Neural cell (in vitro differentiated cells): ENCODE data around the gene GALNT16. TPM values are rescaled to one million over a fixed set of nuclear protein-coding genes. Genes with fewer than 3 reads are reported as not detected.

Source experiments
- H2AFZ ChIP-seq: fragments of 200-600, 300-800 bp; sonication (generic), shearing (Covaris generic); 2 replicates; pipeline ENCODE4 v1.6.0; 2014; ENCODE audit warnings: low read depth, mild to moderate bottlenecking, antibody characterized with exemption, low read length, moderate library complexity
- H3F3A ChIP-seq: fragments of 200-600 bp; shearing (Covaris generic); 2 replicates; pipeline ENCODE4 v1.6.1; 2016; ENCODE audit warnings: mild to moderate bottlenecking, moderate library complexity, mixed read lengths, antibody characterized with exemption, low read length; ENCODE audit not compliant: insufficient read depth, poor library complexity, severe bottlenecking
- H3K27ac ChIP-seq: fragments of 200-600, 300-800 bp; sonication (generic), shearing (Covaris generic); 2 replicates; pipeline ENCODE4 v1.5.1; 2014; ENCODE audit warnings: mild to moderate bottlenecking, low read length, moderate library complexity
- H3K27me3 ChIP-seq: fragments of 300-800, 200-600 bp; sonication (generic), shearing (Covaris generic); 2 replicates; pipeline ENCODE4 v1.6.0; 2014; ENCODE audit warnings: mild to moderate bottlenecking, low read depth, low read length, moderate library complexity; ENCODE audit not compliant: insufficient read depth
- H3K36me3 ChIP-seq: fragments of 300-800, 200-600 bp; sonication (generic), shearing (Covaris generic); 2 replicates; pipeline ENCODE4 v1.5.1; 2014; ENCODE audit warnings: mild to moderate bottlenecking, antibody characterized with exemption, low read length, moderate library complexity; ENCODE audit not compliant: insufficient read depth
- H3K4me2 ChIP-seq: fragments of 300-800, 200-600 bp; sonication (generic), shearing (Covaris generic); 2 replicates; pipeline ENCODE4 v1.6.0; 2014; ENCODE audit warnings: mild to moderate bottlenecking, low read length
- H3K4me3 ChIP-seq: fragments of 300-800, 200-600 bp; sonication (generic), shearing (Covaris generic); 2 replicates; pipeline ENCODE4 v1.5.1; 2014; ENCODE audit warnings: mild to moderate bottlenecking, low read length, moderate library complexity
- H3K79me2 ChIP-seq: fragments of 200-600 bp; shearing (Covaris generic); replicated peaks from 2 replicates; pipeline ENCODE4 v1.6.0; 2014; ENCODE audit warnings: mild to moderate bottlenecking, low read length, moderate library complexity; ENCODE audit not compliant: insufficient read depth
- H3K9ac ChIP-seq: fragments of 300-800, 200-600 bp; sonication (generic), shearing (Covaris generic); 2 replicates; pipeline ENCODE4 v1.6.1; 2016; ENCODE audit warnings: mild to moderate bottlenecking, low read length, mixed read lengths
- H3K9me2 ChIP-seq: fragments of 200-600 bp; shearing (Covaris generic); 2 replicates; pipeline ENCODE4 v1.6.1; 2016; ENCODE audit warnings: mild to moderate bottlenecking, low read length, mixed read lengths; ENCODE audit not compliant: insufficient read depth
- H3K9me3 ChIP-seq: fragments of 200-600, 300-800 bp; sonication (generic), shearing (Covaris generic); 2 replicates; pipeline ENCODE4 v1.6.1; 2016; ENCODE audit warnings: mild to moderate bottlenecking, mixed run types, low read length, moderate library complexity, mixed read lengths
- H4K20me1 ChIP-seq: fragments of 200-600 bp; shearing (Covaris generic); 2 replicates; pipeline ENCODE4 v1.6.1; 2016; ENCODE audit warnings: mild to moderate bottlenecking, mixed run types; ENCODE audit not compliant: insufficient read depth
- CTCF ChIP-seq: fragments of 450-650 bp; IDR thresholded peaks from 2 replicates; pipeline ENCODE4 v1.5.1; 2014; ENCODE audit warnings: antibody characterized with exemption, mild to moderate bottlenecking, moderate library complexity; ENCODE audit not compliant: poor library complexity, severe bottlenecking
- EP300 ChIP-seq: fragments of 450-650 bp; conservative IDR thresholded peaks from 2 replicates; pipeline ENCODE4 v1.6.1; 2014; ENCODE audit warnings: antibody characterized with exemption, mild to moderate bottlenecking, moderate library complexity; ENCODE audit not compliant: poor library complexity, severe bottlenecking
- EZH2 ChIP-seq: fragments of 200-600, 300-800 bp; shearing (Covaris generic), sonication (generic); IDR thresholded peaks from 2 replicates; pipeline ENCODE4 v1.6.1; 2014; ENCODE audit warnings: antibody characterized with exemption, low read length, borderline replicate concordance, mild to moderate bottlenecking; ENCODE audit not compliant: insufficient read depth, poor library complexity, severe bottlenecking
- MXI1 ChIP-seq: fragments of 450-650 bp; conservative IDR thresholded peaks from 2 replicates; pipeline ENCODE4 v1.6.1; 2014; ENCODE audit warnings: antibody characterized with exemption, mild to moderate bottlenecking; ENCODE audit not compliant: poor library complexity, severe bottlenecking
- POLR2AphosphoS5 ChIP-seq: IDR thresholded peaks from 2 replicates; pipeline ENCODE4 v1.6.1; 2012
- RAD21 ChIP-seq: fragments of 450-650 bp; conservative IDR thresholded peaks from 2 replicates; pipeline ENCODE4 v1.6.1; 2014; ENCODE audit warnings: antibody characterized with exemption, mild to moderate bottlenecking, moderate library complexity
- REST ChIP-seq: IDR thresholded peaks from 2 replicates; pipeline ENCODE4 v1.6.1; 2012; ENCODE audit warnings: borderline replicate concordance
- SMC3 ChIP-seq: fragments of 450-650 bp; conservative IDR thresholded peaks from 2 replicates; pipeline ENCODE4 v1.6.1; 2014; ENCODE audit warnings: antibody characterized with exemption, mild to moderate bottlenecking, moderate library complexity; ENCODE audit not compliant: poor library complexity
- TAF1 ChIP-seq: IDR thresholded peaks from 2 replicates; pipeline ENCODE4 v1.6.1; 2012; ENCODE audit warnings: low read depth
- polyA plus RNA-seq: library from polyadenylated mRNA; depleted of rRNA; stranded (reverse); fragments of >200 nt; gene quantifications from 2 replicates; pipeline ENCODE4 v1.2.3, GENCODE V29; 2014

GALNT16 gene
- polyA plus RNA-seq, 1 donor from 2014 or later: 23.8 TPM

GRCh38 chr14:69317780-69318179 is 57.8 kb downstream of the GALNT16 start:
- H3K4me3 ChIP-seq: no peak overlapping the region
- H3K4me2 ChIP-seq: no peak overlapping the region
- no peaks in the 10 kb centered on the region for H3F3A ChIP-seq
- H3K79me2 ChIP-seq: no peaks in the 10 kb centered on the region
- no peaks in the 10 kb centered on the region for H3K9me3 ChIP-seq
- H3K9me2 ChIP-seq: no peaks in the 10 kb centered on the region
- no peak overlapping the region for H2AFZ ChIP-seq
- no peaks in the 10 kb centered on the region for H4K20me1 ChIP-seq
- no peak overlapping the region for H3K27ac ChIP-seq
- H3K9ac ChIP-seq: no peak overlapping the region
- TF ChIP-seq MXI1 (no peak), SMC3 (no peak), POLR2AphosphoS5 (no peak), RAD21 (no peak), REST (no peak), CTCF (no peak), EZH2 (no peak), TAF1 (no peak), EP300 (no peak)
- no peaks in the 10 kb centered on the region for H3K27me3 ChIP-seq
- no peaks in the 10 kb centered on the region for H3K36me3 ChIP-seq

GRCh38 chr14:69318241-69318640 is 58.3 kb downstream of the GALNT16 start:
- no peak overlapping the region for H3K4me3 ChIP-seq
- no peaks in the 10 kb centered on the region for H3K9me3 ChIP-seq
- H3K27ac ChIP-seq: no peak overlapping the region
- no peak overlapping the region for H3K4me2 ChIP-seq
- H3K36me3 ChIP-seq: no peaks in the 10 kb centered on the region
- H2AFZ ChIP-seq: no peak overlapping the region
- no peaks in the 10 kb centered on the region for H3K9me2 ChIP-seq
- TF ChIP-seq EZH2: no peak
- TF ChIP-seq RAD21: no peak
- TF ChIP-seq MXI1: no peak
- TF ChIP-seq POLR2AphosphoS5: no peak
- TF ChIP-seq TAF1: no peak
- no peak for TF ChIP-seq REST
- no peak for TF ChIP-seq CTCF
- no peaks in the 10 kb centered on the region for H3K79me2 ChIP-seq
- no peaks in the 10 kb centered on the region for H4K20me1 ChIP-seq
- no peak overlapping the region for H3K9ac ChIP-seq
- H3K27me3 ChIP-seq: no peaks in the 10 kb centered on the region
- no peaks in the 10 kb centered on the region for H3F3A ChIP-seq
